Measurements from ENCODE around the gene NEIL3. TPM values are rescaled to one million over a fixed set of nuclear protein-coding genes. Genes with fewer than 3 reads are reported as not detected.

Gene NEIL3
- total and polyA plus RNA-seq, 9 of the 15 experiments (the other 6 are each of a cell fraction or from before 2014, with no cell fraction given): 2.7 to 23.3 (median 12.9) TPM

DNA sequence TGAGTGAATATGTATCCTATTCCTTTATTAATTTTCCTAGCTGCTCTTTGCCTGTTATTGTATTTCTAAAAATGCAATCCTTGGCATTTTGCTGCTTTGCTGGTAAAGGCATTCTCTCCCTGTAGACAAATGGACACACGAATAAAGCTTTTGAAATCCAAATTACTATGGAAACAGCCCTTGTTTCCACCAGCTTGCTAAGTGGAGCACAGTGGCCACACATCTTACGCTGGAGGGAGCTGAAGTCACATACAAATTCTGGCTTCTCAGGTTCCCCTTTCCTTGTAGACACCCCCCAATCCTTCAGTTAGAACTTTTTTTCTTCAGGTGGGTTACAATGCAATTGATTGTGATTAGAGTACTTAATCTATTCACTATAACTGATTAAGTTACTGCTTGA is 66.3 kb downstream of the NEIL3 start (continued):
- TF ChIP-seq, protein P1, sequence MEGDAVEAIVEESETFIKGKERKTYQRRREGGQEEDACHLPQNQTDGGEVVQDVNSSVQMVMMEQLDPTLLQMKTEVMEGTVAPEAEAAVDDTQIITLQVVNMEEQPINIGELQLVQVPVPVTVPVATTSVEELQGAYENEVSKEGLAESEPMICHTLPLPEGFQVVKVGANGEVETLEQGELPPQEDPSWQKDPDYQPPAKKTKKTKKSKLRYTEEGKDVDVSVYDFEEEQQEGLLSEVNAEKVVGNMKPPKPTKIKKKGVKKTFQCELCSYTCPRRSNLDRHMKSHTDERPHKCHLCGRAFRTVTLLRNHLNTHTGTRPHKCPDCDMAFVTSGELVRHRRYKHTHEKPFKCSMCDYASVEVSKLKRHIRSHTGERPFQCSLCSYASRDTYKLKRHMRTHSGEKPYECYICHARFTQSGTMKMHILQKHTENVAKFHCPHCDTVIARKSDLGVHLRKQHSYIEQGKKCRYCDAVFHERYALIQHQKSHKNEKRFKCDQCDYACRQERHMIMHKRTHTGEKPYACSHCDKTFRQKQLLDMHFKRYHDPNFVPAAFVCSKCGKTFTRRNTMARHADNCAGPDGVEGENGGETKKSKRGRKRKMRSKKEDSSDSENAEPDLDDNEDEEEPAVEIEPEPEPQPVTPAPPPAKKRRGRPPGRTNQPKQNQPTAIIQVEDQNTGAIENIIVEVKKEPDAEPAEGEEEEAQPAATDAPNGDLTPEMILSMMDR (IDR thresholded peaks at IDR 0.05 in 2 of 3, conservative IDR thresholded peaks at IDR 0.05 in 1 of 3; ENCODE audit: insufficient read depth in 2 of 3, low read depth in 1 of 3, low read length in 3 of 3): peak in 2 of 3 experiments; percentile 18 to 42; a peak in 2 of 6 replicates
- TF ChIP-seq GATAD2A (IDR thresholded peaks at IDR 0.05) (no peak), ZNF282 (CRISPR knock-in tag; IDR thresholded peaks at IDR 0.05) (no peak), RAD21 (CRISPR knock-in tag; conservative IDR thresholded peaks at IDR 0.05 in 1 of 2, IDR thresholded peaks at IDR 0.05 in 1 of 2) (peak; percentile 28 to 52; a peak in 3 of 4 replicates), SMAD4 (CRISPR knock-in tag; conservative IDR thresholded peaks at IDR 0.05) (no peak), MXI1 (IDR thresholded peaks at IDR 0.05; ENCODE audit: low read depth, low read length) (no peak), RFX1 (IDR thresholded peaks at IDR 0.05) (peak; percentile 42)
- TF ChIP-seq, protein P2, sequence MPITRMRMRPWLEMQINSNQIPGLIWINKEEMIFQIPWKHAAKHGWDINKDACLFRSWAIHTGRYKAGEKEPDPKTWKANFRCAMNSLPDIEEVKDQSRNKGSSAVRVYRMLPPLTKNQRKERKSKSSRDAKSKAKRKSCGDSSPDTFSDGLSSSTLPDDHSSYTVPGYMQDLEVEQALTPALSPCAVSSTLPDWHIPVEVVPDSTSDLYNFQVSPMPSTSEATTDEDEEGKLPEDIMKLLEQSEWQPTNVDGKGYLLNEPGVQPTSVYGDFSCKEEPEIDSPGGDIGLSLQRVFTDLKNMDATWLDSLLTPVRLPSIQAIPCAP (CRISPR knock-in tag; IDR thresholded peaks at IDR 0.05; ENCODE audit: borderline replicate concordance): no peak
- TF ChIP-seq, protein P3, sequence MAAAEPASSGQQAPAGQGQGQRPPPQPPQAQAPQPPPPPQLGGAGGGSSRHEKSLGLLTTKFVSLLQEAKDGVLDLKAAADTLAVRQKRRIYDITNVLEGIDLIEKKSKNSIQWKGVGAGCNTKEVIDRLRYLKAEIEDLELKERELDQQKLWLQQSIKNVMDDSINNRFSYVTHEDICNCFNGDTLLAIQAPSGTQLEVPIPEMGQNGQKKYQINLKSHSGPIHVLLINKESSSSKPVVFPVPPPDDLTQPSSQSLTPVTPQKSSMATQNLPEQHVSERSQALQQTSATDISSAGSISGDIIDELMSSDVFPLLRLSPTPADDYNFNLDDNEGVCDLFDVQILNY (CRISPR knock-in tag; IDR thresholded peaks at IDR 0.05): no peak
- TF ChIP-seq, protein P4, sequence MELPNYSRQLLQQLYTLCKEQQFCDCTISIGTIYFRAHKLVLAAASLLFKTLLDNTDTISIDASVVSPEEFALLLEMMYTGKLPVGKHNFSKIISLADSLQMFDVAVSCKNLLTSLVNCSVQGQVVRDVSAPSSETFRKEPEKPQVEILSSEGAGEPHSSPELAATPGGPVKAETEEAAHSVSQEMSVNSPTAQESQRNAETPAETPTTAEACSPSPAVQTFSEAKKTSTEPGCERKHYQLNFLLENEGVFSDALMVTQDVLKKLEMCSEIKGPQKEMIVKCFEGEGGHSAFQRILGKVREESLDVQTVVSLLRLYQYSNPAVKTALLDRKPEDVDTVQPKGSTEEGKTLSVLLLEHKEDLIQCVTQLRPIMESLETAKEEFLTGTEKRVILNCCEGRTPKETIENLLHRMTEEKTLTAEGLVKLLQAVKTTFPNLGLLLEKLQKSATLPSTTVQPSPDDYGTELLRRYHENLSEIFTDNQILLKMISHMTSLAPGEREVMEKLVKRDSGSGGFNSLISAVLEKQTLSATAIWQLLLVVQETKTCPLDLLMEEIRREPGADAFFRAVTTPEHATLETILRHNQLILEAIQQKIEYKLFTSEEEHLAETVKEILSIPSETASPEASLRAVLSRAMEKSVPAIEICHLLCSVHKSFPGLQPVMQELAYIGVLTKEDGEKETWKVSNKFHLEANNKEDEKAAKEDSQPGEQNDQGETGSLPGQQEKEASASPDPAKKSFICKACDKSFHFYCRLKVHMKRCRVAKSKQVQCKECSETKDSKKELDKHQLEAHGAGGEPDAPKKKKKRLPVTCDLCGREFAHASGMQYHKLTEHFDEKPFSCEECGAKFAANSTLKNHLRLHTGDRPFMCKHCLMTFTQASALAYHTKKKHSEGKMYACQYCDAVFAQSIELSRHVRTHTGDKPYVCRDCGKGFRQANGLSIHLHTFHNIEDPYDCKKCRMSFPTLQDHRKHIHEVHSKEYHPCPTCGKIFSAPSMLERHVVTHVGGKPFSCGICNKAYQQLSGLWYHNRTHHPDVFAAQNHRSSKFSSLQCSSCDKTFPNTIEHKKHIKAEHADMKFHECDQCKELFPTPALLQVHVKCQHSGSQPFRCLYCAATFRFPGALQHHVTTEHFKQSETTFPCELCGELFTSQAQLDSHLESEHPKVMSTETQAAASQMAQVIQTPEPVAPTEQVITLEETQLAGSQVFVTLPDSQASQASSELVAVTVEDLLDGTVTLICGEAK (IDR thresholded peaks at IDR 0.05): peak; percentile 89
- TF ChIP-seq, protein P4 (CRISPR knock-in tag; IDR thresholded peaks at IDR 0.05): peak; percentile 86
